GM20000 (cell line): ENCODE measurements around the gene CAPSL.

ENCODE experiments used
- DNase-seq: peaks from one replicate; pipeline ENCODE4 v3.0.0; 2012; ENCODE audit warnings: low spot score
- TF ChIP-seq, protein P1 (sequence below): IDR thresholded peaks from 2 replicates; pipeline ENCODE4 v1.5.1; 2012; ENCODE audit warnings: mild to moderate bottlenecking, control low read depth; ENCODE audit errors: extremely low read depth, missing control alignments

The CAPSL gene

DNA sequence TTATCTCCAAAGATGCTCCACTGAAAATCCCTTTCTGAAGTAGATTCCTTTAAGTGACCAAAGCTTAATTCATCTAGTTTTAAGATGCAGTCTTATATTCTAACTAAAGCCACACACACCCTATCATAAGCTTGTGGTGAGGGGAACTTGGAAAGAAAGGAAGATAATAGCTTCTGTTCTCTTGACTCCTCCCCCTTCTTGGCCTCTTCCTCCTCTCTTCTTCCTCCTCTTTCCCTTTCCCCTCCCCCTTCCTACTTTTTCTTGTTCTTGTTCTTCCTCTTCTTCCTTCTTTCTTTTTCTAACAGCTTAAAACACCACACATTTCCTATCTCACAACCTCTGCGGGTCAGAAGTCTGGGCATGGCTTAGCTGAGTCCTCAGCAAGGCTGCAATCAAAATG is 58.3 kb downstream of the CAPSL start:
- DNase-seq = no peak
- TF ChIP-seq, protein P1, sequence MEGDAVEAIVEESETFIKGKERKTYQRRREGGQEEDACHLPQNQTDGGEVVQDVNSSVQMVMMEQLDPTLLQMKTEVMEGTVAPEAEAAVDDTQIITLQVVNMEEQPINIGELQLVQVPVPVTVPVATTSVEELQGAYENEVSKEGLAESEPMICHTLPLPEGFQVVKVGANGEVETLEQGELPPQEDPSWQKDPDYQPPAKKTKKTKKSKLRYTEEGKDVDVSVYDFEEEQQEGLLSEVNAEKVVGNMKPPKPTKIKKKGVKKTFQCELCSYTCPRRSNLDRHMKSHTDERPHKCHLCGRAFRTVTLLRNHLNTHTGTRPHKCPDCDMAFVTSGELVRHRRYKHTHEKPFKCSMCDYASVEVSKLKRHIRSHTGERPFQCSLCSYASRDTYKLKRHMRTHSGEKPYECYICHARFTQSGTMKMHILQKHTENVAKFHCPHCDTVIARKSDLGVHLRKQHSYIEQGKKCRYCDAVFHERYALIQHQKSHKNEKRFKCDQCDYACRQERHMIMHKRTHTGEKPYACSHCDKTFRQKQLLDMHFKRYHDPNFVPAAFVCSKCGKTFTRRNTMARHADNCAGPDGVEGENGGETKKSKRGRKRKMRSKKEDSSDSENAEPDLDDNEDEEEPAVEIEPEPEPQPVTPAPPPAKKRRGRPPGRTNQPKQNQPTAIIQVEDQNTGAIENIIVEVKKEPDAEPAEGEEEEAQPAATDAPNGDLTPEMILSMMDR = no peak

DNA sequence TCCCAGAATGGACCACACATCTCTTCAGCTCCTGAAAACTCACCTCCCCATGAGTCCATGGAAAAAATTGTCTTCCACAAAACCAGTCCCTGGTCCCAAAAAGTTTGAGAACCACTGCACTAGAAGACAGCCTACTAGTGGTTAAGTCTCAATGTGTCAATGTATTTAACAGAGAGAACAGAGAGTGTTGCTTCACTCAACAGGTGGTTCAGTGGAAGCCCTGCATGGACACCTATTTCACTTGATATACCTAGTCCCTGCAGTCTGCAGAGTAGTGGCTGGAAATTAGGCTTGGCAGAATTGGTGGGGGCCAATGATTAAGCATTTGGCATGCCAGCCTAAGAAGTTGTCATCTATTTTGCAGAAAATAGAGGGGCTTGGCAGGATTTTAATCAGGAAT is 58.8 kb downstream of the CAPSL start:
- DNase-seq = no peak
- TF ChIP-seq, protein P1 = no peak

DNA sequence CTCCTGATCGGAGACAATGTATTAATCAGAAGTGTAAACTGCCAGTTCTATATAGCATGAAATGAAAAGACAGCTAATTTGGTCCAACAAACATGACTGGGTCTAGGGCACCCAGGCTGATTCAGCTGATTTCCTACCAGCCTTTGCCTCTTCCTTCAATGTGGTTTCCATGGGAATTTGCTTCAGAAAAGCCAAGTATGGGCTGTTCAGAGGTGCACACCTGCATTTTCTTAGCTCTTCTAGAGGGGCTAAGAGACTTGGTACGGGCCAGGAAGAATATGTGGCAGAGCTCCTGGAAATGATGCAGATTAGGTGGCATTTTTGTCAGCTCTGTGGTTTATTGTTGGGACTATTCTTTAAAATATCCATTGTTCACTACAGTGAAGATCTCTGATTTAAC is 59.3 kb downstream of the CAPSL start:
- DNase-seq = no peak
- TF ChIP-seq, protein P1 = no peak

DNA sequence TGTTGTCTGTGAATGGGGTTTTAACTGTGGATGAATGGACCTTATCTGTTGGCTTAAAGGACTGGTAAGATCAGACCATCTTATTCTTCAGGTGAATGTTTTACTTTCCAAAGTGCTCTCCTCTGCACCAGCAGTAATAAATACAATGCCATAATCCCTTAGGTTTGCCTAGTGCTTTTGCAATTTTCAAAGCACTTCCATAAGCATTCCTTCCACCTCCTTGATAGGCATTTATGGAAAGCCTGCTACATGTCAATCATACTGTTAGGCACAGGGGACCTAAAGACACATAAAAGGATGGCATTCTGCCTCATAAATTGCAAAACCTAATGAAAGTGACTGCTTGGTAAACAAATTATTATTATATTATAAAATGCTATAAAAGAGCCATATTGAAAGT is 60.3 kb downstream of the CAPSL start:
- TF ChIP-seq, protein P1 = no peak
- no peak for DNase-seq

DNA sequence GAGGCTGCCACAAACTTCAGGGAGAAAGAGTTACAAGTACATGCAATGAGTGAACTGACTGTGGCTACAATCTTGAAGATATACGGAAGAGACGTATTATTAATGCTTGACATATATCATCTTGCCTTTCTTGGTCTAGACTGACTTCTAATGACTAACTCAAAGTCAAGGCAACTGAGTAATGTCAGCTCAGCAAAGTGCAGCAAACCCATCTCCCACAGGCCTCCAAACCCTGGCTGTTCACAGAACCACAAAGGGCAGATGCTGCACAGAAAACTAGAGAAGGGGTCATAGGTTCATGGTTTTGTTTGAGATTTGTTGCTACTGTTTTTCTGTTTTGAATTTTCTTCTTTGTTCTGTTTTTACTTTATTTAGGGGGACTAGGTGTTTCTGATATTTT is 60.8 kb downstream of the CAPSL start:
- DNase-seq = no peak
- TF ChIP-seq, protein P1 = no peak

DNA sequence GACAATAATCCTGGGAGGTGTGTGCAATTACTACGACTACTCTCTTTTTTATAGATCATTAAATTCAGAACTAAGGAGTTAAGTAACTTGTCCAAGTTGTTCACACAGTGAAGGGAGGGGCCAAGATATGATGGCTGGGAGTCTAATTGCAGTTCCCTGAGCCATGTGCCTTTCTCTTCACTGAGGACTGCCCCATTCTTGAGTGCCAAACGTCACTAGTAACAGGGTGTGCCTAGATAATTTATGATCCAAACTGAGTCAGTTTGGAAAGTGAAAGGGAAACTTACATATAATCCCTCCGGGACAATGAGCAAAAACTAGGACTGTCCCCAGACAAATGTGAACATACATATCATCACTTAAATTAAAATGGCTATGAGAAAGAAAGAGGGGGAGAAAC is 61.5 kb downstream of the CAPSL start:
- DNase-seq = no peak
- TF ChIP-seq, protein P1 = no peak

DNA sequence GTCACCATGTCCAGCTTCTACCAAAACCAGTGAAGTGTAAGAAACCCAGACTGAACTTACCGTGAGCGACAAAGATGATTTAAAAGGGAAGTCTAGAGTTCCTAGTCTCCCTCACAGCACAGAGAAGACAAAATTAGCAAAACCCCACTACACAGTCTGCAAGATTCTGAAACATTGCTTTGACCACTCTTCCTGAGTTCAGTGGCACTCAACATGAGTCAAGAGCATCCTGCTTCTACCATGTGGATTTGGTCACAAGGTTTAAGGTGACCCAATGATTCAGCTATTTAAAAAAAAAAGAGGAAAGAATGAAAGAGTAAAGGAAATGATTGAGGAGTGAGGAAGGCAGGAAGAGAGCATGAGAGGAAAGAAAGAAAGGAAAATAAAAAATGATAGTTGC is 62.0 kb downstream of the CAPSL start:
- TF ChIP-seq, protein P1 = no peak
- no peak for DNase-seq
